ENCODE measurements around the gene FRMD4A.
A peak's percentile ranks its signal among the peaks of the same experiment; 100 is the strongest.
"Not testable (repeated sequence)": the region's sequence is repeated elsewhere in the genome, so short reads cannot be mapped to it uniquely, and the experiment has no call there.

FRMD4A gene

DNA sequence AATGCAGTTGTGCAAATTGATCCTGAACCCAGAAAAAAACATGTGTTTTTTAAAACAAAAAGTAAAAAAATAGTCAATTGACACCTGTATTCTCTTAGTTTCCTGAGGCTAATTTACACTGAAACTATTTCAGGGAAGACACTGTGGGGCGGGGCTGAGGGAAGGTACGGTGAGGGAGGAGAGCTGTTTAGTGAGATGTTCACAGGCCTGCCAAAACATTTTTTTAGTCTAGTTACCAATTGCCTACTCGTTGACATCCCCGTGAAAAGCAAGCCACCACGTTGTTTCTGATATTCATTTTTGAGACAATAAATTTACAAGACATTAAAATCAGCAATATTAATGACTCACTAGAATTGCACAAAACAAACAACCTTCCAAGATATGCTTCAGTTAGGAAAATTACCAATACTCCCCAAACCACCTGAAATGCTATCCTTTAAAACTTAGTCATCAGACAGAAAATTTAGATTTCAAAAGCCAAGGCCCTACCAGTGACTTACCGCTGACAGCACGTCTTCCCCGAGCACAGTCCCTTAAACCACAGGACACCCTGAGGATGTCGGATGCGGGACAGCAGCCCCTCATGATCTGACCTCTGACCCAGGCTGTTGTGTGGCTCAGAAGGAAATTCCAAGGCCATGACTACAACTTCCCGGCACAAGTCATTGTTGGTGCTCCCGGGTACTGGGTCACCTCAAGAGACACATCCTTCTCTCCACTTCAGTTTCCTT lies 464.8 kb downstream of the FRMD4A start:
- DNase-seq = peak; percentile 71

DNA sequence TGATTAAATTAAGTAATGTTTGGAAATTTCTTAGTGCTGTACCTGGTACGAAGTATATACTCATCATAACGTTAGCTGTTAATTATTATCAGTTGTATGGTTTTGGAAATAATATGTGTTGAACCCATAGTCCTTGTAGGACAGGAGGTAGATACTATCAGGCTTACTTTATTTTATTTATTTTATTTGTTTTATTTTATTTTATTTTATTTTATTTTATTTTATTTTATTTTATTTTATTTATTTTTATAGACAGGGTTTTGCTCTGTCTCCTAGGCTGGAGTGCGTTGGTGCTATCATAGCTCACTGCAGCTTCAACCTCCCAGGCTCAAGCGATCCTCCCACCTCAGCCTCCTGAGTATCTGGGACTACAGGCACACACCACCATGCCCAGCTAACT lies 465.5 kb downstream of the FRMD4A start:
- not testable (repeated sequence) for DNase-seq

DNA sequence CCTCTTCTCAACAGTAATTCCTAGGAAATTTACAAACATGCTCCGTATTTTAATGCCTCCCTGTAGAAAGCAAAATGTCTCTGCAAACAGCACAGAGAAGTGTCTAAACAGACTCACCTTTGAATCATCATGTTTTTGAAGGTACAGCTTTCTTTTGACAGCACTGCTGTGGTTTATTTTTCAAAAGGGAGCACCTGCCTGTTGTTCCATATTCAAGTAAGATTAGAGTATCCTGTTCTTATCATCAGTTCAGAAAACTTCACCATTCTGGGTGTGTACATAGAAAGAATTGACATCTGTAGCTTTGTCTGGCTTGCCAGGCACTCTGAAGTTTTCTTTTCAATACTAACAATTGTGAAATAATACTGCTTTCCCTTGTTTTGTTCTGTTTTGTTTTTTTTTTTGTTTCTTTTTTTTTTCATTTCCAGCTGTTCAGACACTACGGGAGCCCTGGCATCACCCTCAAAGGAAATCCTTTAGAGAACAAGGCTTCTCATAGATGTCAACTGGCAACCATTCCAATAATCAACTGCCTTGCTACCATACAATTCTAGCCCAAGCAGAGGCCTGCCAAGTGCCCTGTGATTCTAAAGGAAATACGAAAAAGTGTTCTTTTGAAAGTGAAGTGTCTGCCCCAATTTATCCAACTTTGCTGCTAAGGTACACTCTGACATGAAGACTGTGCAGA lies 468.0 kb downstream of the FRMD4A start:
- DNase-seq = no peak

DNA sequence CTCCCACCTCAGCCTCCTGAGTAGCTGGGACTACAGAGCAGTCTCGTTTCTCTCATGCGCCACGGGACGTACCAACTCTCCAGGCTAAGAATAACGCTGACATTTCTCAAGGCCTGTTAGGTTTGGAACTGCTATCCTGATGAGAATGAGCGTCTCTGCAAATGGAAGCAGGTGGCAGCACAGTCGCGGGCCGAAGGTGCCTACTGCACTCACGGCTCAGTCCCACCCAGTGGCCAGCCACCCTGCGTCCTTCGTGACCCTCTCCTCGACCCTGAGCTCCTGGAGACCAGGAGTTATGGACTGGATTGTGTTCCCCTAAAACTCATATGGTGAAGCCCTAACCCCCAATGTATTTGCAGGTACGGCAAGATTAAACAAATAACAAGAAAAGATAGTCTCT lies 469.8 kb downstream of the FRMD4A start:
- no peak for DNase-seq

DNA sequence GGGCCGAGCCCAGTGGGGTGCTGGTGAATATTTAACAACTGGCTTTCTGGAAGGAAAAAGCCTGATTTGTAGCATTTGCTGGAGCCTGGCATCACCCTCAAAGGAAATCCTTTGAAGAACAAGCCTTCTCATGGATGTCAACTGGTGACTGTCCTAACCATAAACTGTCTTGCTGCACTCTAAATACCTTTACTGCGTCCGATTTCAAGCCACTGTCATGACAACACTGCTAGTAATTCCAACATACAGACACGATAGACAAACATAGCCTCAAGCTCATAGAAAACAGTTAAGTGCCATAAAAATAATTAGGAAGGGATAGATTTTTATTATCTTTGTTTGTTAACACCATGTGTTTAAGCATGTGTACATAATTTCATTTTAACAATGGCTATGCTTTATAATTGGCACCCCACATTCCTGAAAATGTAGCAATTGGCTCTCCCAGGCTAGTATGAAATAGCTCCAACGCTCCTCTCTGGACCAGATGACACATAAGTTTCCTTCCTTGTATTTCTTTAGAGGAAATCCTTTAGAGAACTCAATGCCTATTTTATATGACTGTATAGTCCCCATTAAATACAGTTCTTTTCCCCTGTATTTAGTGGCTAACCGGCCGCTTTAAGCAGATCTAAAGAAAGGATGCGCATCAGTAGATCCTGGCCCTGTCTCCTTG lies 470.6 kb downstream of the FRMD4A start:
- no peak for DNase-seq

DNA sequence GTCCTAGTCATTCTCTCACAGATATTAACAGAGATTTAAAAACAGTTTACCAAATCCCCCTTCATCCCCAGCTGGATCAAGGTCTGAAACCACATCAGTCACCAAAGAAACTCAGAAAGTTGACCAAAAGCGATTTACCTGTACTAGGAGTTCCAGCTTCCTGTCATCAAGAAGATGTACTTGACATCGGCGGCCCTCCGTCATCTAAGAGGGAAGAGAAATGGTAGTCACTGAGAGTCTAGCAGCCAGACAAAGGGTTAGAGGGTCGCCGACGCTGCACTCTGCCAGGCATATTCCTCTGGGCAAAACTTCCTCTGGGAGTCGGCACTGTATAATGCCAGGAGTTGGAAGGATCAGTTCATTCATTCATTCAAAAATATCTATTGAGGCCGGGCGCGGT lies 472.0 kb downstream of the FRMD4A start:
- no peak for DNase-seq

DNA sequence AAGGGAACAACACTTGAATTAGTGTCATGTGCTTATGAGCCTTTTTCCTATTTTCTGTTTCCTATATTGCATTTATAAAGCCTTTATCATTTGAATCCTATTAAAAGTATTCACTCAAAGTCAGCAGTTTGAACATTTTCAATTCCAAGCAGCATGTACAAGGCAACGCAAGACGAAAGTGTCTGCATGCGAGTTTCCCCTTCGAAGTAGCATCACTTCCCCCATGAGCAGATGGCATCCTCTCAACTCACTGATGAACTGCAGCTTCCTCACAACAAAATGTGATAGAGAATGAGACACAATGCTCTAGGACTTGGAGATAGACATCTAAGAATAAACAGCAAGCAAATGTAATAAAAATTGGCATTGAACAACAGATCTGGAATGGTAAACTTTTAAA lies 473.3 kb downstream of the FRMD4A start:
- no peak for DNase-seq

DNA sequence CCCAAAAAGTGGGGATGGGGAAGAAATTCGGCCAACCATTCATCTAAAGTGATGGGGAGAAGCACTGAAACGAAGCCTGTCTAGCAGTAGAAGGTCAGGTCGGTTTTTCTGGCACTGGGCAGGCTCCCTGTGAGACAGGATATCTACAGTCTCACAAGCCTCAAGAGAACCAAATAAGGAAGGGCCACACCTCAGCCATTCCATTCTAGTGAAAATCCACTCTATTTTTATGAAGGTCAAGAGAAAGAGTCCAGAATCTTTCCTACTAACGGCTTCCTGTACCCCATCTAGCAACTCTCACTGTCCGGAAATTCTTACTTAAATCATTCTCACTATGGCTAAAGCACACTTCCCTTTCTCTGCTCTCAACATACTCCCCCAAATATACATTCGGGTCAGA lies 476.9 kb downstream of the FRMD4A start:
- DNase-seq = peak; percentile 39

DNA sequence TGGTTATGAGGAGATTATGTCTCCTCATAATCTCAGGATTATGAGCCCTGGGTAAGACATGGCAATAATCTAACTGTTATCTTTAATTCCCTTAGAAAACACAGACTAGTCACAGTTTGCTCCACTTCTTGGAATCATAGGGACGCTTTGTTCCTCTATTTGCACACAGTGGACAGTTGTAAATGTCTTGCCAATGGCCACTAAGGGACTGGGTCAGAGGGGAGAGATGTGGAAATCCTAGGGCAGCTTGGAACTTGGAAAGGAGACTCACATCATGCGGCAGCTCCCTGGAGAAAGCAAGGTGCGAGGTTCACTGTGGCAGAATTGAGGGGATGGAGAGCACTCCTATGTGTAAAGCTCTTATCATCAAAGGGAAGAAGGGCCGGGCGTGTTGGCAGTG lies 477.9 kb downstream of the FRMD4A start:
- DNase-seq = no peak

DNA sequence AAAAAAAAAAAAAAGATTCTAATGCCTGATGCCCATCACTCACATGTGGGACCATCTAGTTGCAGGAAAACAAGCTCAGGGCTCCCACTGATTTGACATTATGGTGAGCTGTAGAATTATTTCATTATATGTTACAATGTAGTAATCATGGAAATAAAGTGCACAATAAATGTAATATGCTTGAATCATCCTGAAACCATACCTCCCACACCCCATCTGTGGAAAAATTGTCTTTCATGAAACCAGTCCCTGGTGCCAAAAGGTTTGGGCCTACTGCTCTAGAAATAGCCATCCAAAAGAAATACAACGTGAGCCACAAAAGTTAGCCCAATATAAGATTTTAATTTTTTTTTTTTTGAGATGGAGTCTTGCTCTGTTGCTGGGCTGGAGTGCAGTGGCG lies 478.8 kb downstream of the FRMD4A start:
- DNase-seq = no peak

DNA sequence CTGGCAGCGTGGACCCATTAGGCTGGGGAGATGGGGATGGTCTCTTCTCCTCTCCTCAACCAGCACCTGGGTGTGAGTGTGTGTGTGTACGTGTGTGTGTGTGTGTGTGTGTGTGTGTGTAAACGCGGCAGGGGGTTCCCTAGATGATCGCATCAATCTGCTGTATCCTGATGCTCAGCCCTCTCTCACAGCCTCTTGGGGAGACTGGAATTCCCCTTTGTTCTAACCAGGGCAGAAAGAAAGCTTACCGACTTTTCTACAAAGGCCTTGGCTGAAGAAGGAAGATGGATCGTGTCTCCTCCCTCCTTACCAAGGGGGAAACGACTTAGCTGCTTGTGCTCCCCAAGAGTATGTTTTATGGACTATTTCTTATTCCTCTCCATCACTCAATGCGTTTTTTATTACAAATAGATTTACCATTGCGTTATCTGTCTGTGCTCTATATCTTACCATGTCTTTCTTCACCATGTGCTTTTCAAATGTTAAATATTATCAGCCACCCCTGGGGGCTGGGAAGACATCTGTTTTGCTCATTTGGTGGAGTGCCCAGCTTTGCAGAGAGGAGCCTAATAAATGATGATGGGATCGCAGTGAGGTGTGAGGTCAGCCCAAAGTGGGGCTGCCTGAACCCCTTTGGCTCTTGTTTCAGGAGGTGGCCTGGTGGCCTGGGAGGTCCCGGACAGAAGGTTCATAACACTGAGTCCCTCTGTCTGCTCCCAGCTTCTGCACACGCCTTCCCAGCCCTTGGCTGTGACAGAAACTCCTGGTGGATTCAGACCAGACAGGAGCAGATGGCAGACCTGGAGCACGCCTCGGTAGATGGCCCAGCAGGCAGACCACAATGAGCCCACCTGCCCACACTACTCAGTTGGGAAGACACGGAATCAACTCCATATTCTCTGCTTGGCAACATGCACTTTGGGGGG lies 481.9 kb downstream of the FRMD4A start:
- no peak for DNase-seq

DNA sequence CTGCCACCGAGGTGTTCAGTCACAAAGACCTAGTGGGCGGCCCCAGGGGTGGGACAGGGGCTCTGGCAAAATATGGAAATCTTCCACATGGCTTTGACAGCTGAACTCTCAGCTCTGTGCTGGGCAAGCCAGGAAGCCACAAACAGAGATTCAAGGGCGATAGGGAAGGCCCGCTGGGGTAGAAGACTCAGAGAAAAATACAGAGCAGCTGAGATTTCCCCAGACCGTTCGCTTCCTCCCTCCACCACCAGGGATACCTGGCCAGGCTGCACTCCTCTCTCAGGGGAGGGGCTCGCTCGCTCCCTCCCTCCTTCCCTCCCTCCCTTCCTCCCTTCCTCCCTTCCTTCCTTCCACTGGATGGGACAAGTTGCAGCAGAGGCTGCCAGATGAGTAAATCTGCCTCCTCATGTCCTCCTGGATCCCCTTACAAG lies 483.5 kb downstream of the FRMD4A start:
- DNase-seq = no peak

DNA sequence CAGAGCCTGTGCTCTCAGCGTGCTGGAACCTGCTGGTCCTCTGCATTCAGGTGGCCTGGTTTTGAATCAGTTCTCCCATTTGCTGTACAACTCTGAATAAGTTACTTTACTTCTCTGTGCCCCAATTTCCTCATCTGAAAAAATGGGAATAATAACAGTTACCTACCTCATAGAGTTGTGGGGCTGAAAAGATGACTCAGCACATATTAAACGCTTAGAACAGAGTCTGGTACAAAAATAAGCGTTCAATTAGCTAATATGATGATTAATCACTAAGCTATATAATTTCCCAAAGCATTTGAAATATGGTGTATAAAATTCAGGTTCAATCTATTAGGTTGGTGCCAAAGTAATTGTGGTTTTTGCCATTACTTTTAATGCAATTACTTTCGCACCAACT lies 484.8 kb downstream of the FRMD4A start:
- DNase-seq = peak; percentile 18

DNA sequence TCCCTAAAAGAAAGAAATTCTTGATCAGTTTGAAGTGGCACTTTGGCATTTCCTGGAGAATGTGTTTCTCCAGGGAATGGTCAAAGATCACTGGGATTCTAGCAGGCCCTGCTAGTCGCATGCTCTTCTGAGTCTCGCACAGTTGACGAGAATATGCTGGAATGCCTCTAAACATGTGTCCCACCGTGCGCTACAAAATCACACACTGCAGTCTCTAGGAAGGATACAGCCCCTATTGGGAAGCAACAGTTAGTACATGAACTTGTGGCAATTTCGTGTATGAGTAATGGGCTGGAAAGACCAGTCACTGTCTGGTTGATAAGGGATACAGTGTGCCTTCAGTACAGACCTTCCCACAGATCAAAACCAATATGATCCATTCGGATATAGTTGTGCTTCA lies 486.1 kb downstream of the FRMD4A start:
- peak; percentile 35 for DNase-seq

DNA sequence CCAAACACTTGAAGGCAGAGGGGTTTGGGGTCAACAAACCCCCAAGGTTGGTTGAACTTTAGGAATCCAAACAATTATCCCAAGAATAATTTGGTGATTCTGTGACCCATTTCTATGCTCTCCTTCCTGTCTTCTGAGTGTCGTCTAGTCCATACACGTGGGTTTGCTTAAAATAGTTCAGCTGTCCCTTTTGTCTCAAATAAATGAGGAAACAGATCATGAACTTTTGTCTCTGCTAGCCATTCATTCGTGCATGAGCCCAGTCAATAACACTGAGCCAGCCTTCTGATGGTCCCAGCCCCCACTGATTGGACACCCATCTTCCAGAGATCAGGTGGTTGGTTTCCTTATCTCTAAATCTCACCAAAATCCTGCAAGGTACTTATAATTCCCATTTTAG lies 488.6 kb downstream of the FRMD4A start:
- DNase-seq = no peak

DNA sequence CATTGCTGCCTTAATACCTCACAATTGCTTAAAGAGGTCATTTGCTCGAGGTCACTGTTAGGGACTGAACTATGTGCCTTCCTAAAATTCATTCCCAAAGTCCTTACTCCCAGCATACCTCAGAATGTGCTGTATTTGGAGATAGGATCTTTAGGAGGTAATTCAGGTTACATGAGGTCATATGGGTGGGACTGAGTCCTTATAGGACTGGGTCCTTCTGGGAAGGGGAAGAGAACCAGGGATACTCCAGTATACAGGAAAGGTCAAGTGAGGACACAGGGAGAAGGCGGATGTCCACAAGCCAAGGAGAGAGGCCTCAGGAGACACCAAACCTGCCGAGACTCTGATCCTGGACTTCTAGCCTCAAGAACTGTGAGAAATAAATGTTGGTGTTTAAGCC lies 490.7 kb downstream of the FRMD4A start:
- DNase-seq = no peak

DNA sequence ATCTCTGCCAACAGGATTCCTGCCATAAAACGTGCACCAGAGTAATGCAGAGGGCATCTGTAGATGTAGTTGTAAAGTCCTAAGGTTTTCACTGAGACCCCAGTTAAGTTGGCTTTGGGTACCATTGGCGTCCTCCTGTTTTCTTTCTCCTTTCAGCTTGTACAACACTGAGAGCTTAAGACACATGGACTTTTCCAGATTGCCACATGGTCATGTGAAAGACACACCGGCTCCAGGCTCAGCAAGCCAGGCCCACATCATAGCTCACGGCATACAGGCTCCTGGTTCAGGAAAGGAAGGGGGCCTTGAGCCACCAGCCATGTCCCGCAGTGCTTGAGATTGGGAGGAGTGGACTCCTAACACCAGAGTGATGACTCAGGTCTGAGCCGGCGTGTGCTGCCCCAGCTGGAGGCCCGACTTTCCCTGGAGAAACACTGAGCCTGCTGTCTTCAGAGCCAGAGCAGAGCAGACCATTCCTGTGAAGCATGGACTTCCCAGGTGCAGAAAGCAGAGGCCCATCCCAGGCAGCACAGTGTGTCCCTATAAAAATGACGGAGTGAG lies 491.2 kb downstream of the FRMD4A start:
- DNase-seq = peak; percentile 80

DNA sequence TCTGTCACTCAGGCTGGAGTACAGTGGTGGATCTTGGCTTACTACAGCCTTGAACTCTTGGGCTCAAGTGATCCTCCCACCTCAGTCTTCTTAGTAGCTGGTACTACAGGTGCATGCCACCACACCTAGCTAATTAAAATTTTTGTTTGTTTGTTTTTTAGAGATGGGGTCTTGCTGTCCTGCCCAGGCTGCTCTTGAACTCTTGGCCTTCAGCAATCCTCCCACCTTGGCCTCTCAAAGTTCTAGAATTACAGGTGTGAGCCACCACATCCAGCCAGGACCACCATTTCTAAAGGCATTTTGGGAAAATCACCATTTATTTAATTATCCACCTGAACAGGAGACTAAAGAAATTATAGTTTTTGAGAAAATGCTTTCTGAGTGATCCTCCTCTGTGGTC lies 491.7 kb downstream of the FRMD4A start:
- no peak for DNase-seq

DNA sequence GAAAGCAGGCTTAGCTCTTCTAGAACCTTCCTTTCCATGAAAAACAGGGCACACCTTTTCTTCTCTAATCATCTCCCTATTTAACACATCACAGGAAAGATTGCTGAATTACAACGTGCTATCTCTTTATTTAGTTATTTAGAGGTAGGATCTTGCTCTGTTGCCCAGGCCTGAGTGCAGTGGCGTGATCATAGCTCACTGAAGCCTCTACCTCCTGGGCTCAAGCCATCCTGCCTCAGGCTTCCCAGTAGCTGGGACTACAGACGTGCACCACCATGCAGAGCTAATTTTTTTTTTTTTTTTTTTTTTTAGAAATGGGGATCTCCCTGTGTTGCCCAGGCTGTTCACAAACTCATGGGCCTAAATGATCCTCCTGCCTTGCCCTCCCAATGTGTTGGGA lies 492.8 kb downstream of the FRMD4A start:
- no peak for DNase-seq

DNA sequence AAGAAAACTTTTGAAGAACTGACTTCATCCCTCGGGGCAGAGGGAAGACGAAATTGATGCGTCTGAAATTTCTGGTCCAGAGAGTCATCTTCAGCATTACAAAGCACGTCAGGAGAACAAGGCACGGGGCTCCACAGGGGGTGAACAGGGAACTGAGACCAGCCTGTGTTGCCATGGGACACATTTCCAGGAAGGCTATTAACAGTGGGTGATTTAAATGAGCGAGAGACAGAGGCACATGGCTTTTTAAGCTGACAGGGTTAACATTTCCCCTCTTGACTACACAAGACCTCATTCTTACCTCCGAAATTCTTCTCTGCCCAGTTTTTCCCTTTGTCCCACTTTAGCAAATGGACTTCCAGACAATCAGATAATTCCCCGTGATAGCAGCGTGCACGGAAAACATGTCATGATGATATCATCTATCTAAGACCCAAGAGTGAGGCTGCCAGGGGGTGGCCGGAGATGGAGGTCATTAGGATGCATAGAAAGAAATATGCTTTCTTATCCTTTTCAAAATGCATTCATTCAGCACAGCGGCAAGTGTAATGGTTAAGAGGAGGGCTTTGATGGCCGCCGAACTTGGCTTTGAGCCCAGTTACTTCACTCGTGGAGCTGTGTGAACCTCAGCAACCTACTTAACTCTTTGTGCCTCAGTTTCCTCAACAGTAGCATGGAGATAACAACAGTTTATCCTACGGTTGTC lies 496.0 kb downstream of the FRMD4A start:
- DNase-seq = peak; percentile 41

DNA sequence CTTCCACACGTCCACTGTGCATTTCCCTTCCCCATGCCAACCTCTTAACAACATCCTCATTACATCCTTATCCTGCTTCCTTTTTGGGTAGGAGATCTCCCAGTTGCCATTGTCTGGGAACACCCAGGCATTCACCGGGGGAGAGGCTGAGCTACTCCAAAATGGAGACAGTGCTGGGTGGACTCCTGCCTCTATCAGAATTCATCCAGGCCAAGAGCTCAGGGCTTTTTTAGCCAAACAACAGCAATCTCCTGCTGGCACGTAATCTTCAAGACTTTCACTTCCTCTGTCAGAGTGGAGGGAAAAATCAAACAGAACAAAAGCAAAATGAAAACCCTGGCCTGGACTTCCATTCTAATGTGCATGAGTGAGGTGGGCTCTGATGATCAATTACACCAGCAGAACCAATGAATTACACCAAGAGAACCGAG lies 499.0 kb downstream of the FRMD4A start:
- DNase-seq = no peak

DNA sequence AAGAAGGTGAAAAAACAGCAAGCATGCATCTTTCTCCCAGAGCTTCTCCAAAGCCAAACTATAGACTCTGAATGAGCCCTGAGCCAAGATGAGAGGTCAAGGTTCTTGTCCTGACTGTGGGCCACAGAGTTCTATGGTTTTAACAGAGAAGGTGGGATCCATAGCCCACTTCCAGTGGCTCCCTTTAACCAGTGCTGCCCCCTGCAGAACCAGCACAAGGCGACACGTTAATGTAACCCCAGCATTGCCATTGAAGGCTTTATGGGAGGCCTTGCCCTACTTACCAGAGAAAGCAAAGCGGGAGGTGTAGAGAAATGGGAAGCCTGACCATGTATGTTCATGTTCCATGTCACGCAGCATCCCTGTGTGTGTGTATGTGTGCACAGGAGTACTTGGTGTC lies 500.3 kb downstream of the FRMD4A start:
- DNase-seq = no peak

Data from fibroblast of upper back skin (primary cell).